Thyroid gland (tissue), 4 donors: ENCODE data around the gene ZNF264.

Source experiments
- CTCF ChIP-seq, 6 experiments: fragments of 200-600 bp in 3 of 6; fragments of 450-650 bp in 3 of 6; sonication (generic) in 3 of 6; IDR thresholded peaks; one replicate each; pipeline ENCODE4 v1.5.1; 2016 to 2019; ENCODE audit warnings: antibody characterized with exemption in 6 of 6, mild to moderate bottlenecking in 2 of 6, inconsistent platforms in 1 of 6, moderate library complexity in 1 of 6
- POLR2A ChIP-seq, 2 donors: fragments of 450-650 bp; IDR thresholded peaks; one replicate each; pipeline ENCODE4 v1.6.1; 2017; ENCODE audit warnings: antibody characterized with exemption in 2 of 2, mild to moderate bottlenecking in 2 of 2, moderate library complexity in 1 of 2

GRCh38 chr19:57190301-57190700 lies 999 bp upstream of the ZNF264 start:
- no peak for TF ChIP-seq CTCF (IDR thresholded peaks at IDR 0.05)
- no peak for TF ChIP-seq POLR2A (IDR thresholded peaks at IDR 0.05)
